HepG2 (cell line): ENCODE results near the gene LLGL2.
"Not testable (repeated sequence)": the region's sequence is repeated elsewhere in the genome, so short reads cannot be mapped to it uniquely, and the experiment has no call there.

Experiments
- BHLHE40 ChIP-seq: IDR thresholded peaks from 2 replicates; pipeline ENCODE4 v1.6.1; 2011; ENCODE audit warnings: low read length, improper control_type of control experiment
- CTCF ChIP-seq: sonication (generic); formaldehyde crosslinking; IDR thresholded peaks from 2 replicates; pipeline ENCODE4 v1.5.0; 2020; ENCODE audit warnings: mild to moderate bottlenecking, missing genetic modification reagents, moderate library complexity
- KDM4B ChIP-seq: sonication (generic); formaldehyde crosslinking; IDR thresholded peaks from 2 replicates; pipeline ENCODE4 v1.4.0; 2020; ENCODE audit warnings: missing genetic modification reagents
- RAD21 ChIP-seq: fragments of 450-650 bp; formaldehyde crosslinking; IDR thresholded peaks from 2 replicates; pipeline ENCODE4 v1.5.0; 2020; ENCODE audit warnings: mild to moderate bottlenecking
- ZBTB3 ChIP-seq: sonication (generic); formaldehyde crosslinking; IDR thresholded peaks from 2 replicates; pipeline ENCODE4 v1.4.0; 2020; ENCODE audit warnings: low read depth, mild to moderate bottlenecking, moderate library complexity, missing genetic modification reagents, borderline replicate concordance
- ZNF205 ChIP-seq: IDR thresholded peaks from 2 replicates; pipeline ENCODE4 v1.6.1; 2018; ENCODE audit warnings: missing biosample characterization, missing genetic modification reagents
- TF ChIP-seq, protein P1 (sequence below): sonication (generic); formaldehyde crosslinking; IDR thresholded peaks from 2 replicates; pipeline ENCODE4 v1.5.0; 2020; ENCODE audit warnings: missing genetic modification reagents
- TF ChIP-seq, protein P2 (sequence below): sonication (generic); formaldehyde crosslinking; conservative IDR thresholded peaks from 2 replicates; pipeline ENCODE4 v1.4.0; 2020; ENCODE audit warnings: missing genetic modification reagents

- TF ChIP-seq, protein P1, sequence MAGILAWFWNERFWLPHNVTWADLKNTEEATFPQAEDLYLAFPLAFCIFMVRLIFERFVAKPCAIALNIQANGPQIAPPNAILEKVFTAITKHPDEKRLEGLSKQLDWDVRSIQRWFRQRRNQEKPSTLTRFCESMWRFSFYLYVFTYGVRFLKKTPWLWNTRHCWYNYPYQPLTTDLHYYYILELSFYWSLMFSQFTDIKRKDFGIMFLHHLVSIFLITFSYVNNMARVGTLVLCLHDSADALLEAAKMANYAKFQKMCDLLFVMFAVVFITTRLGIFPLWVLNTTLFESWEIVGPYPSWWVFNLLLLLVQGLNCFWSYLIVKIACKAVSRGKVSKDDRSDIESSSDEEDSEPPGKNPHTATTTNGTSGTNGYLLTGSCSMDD = not testable (repeated sequence)
- not testable (repeated sequence) for TF ChIP-seq ZNF205 (CRISPR knock-in tag); ZBTB3 (CRISPR knock-in tag); CTCF; RAD21 (CRISPR knock-in tag); BHLHE40; KDM4B (CRISPR knock-in tag)
- TF ChIP-seq, protein P2, sequence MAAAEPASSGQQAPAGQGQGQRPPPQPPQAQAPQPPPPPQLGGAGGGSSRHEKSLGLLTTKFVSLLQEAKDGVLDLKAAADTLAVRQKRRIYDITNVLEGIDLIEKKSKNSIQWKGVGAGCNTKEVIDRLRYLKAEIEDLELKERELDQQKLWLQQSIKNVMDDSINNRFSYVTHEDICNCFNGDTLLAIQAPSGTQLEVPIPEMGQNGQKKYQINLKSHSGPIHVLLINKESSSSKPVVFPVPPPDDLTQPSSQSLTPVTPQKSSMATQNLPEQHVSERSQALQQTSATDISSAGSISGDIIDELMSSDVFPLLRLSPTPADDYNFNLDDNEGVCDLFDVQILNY (CRISPR knock-in tag) = not testable (repeated sequence)
Measured at GRCh38 chr17:75583197-75583596, 57.7 kb downstream of the LLGL2 start.
